Caco-2 (cell line): ENCODE measurements around the gene OMG. TPM values are rescaled to one million over a fixed set of nuclear protein-coding genes. Genes with fewer than 3 reads are reported as not detected.
"Not testable (repeated sequence)": the region's sequence is repeated elsewhere in the genome, so short reads cannot be mapped to it uniquely, and the experiment has no call there.

ENCODE experiments used
- BruUV-seq: library from RNA; stranded (reverse); fragments of 400-500 nt; replicated peaks from 2 replicates; lab custom pipeline; 2021; lab: Mats Ljungman, UMichigan
- CTCF ChIA-PET: fragments of 300-600 bp; sonication (Branson Sonifier 250); formaldehyde crosslinking; loops from one replicate; lab custom pipeline; 2022; ENCODE audit warnings: antibody characterized with exemption; lab: Charles Lee
- POLR2A ChIA-PET: fragments of 300-600 bp; sonication (Branson Sonifier 250); formaldehyde crosslinking; loops from one replicate; lab custom pipeline; 2022; ENCODE audit warnings: antibody characterized with exemption; lab: Charles Lee
- DNase-seq, 2 experiments: peaks; one replicate each; pipeline versions ENCODE4 v3.0.0 to v3.0.0-alpha.2; 2020 to 2022
- H3K27me3 ChIP-seq: replicated peaks from 2 replicates; pipeline ENCODE4 v1.6.0; 2011; ENCODE audit warnings: low read length; ENCODE audit not compliant: control insufficient read depth, insufficient read depth
- H3K36me3 ChIP-seq: 2 replicates; pipeline ENCODE4 v1.5.1; 2011; ENCODE audit warnings: low read length; ENCODE audit not compliant: control insufficient read depth, insufficient read depth
- H3K4me1 ChIP-seq: fragments of 250-450 bp; sonication (Bioruptor Pico); 2 replicates; pipeline ENCODE4 v1.5.1; 2020; ENCODE audit warnings: mild to moderate bottlenecking
- H3K4me3 ChIP-seq: 2 replicates; pipeline ENCODE4 v1.5.1; 2011; ENCODE audit warnings: low read depth, mild to moderate bottlenecking, control low read depth, low read length
- H3K9me3 ChIP-seq: fragments of 250-450 bp; sonication (Bioruptor Pico); 2 replicates; pipeline ENCODE4 v1.5.1; 2020; ENCODE audit warnings: mild to moderate bottlenecking, moderate library complexity
- H3K27ac Mint-ChIP-seq: one replicate; pipeline ENCODE4 v1.8.0; 2022; ENCODE audit warnings: mixed read lengths; ENCODE audit not compliant: unreplicated experiment
- H3K27me3 Mint-ChIP-seq: one replicate; pipeline ENCODE4 v1.8.0; 2022; ENCODE audit warnings: mixed read lengths; ENCODE audit not compliant: insufficient read depth, unreplicated experiment
- H3K36me3 Mint-ChIP-seq: one replicate; pipeline ENCODE4 v1.8.0; 2022; ENCODE audit warnings: mild to moderate bottlenecking, mixed read lengths; ENCODE audit not compliant: insufficient read depth, unreplicated experiment
- H3K4me1 Mint-ChIP-seq: one replicate; pipeline ENCODE4 v1.8.0; 2022; ENCODE audit warnings: low read depth, mixed read lengths; ENCODE audit not compliant: unreplicated experiment
- H3K4me3 Mint-ChIP-seq: one replicate; pipeline ENCODE4 v1.8.0; 2022; ENCODE audit warnings: mild to moderate bottlenecking, moderate library complexity, mixed read lengths; ENCODE audit not compliant: unreplicated experiment
- H3K9me3 Mint-ChIP-seq: one replicate; pipeline ENCODE4 v1.8.0; 2022; ENCODE audit warnings: mixed read lengths; ENCODE audit not compliant: unreplicated experiment
- intact Hi-C: fragments of 100-400 bp; cut with micrococcal nuclease; formaldehyde crosslinking; loops from one replicate; pipeline ENCODE4 v1.10.0; 2022; ENCODE audit not compliant: unreplicated experiment
- total RNA-seq: library from RNA; stranded (reverse); gene quantifications from 2 replicates; pipeline ENCODE4 v1.2.3, GENCODE V29; 2022
- TF ChIP-seq, protein P1 (sequence below), 2 experiments: fragments of 200-600 bp in 1 of 2; IDR thresholded peaks; 1 replicate in 1 of 2; 2 replicates in 1 of 2; pipeline versions ENCODE4 v1.5.1 to v1.8.0; 2011 to 2022; ENCODE audit warnings: antibody characterized with exemption in 1 of 2, control low read depth in 1 of 2, inconsistent platforms in 1 of 2, low read depth in 1 of 2, low read length in 1 of 2, mild to moderate bottlenecking in 1 of 2, moderate library complexity in 1 of 2; ENCODE audit not compliant: insufficient read depth in 1 of 2, severe bottlenecking in 1 of 2, unreplicated experiment in 1 of 2

OMG gene
- total RNA-seq, 1 experiment from 2014 or later = not detected

GRCh38 chr17:31318298-31318801 lies 21.3 kb upstream of the OMG start:
- intact Hi-C loops = no loop called here
- Histone ChIP-seq H3K36me3 (no peaks in the 10 kb centered on the region; the same call in 1 of the 2 replicates), H3K4me1 (no peaks in the 10 kb centered on the region), H3K4me3 (no peak overlapping the region), H3K9me3 (no peaks in the 10 kb centered on the region), H3K27me3 (no peaks in the 10 kb centered on the region)
- no peak for DNase-seq
- Mint-ChIP-seq H3K36me3 (no peaks in the 10 kb centered on the region), H3K4me3 (no peak overlapping the region), H3K27ac (no peak overlapping the region), H3K9me3 (no peaks in the 10 kb centered on the region), H3K27me3 (no peaks in the 10 kb centered on the region), H3K4me1 (peaks cover 9% of the 10 kb centered on the region)
- BruUV-seq = no TSS peak
- CTCF ChIA-PET = interaction anchor here (0.7 kb wide), 1 partner anchor 303 kb away, joined by 4 read pairs; no protein-coding TSS in a partner anchor
- POLR2A ChIA-PET = no interaction called here
- TF ChIP-seq, protein P1, sequence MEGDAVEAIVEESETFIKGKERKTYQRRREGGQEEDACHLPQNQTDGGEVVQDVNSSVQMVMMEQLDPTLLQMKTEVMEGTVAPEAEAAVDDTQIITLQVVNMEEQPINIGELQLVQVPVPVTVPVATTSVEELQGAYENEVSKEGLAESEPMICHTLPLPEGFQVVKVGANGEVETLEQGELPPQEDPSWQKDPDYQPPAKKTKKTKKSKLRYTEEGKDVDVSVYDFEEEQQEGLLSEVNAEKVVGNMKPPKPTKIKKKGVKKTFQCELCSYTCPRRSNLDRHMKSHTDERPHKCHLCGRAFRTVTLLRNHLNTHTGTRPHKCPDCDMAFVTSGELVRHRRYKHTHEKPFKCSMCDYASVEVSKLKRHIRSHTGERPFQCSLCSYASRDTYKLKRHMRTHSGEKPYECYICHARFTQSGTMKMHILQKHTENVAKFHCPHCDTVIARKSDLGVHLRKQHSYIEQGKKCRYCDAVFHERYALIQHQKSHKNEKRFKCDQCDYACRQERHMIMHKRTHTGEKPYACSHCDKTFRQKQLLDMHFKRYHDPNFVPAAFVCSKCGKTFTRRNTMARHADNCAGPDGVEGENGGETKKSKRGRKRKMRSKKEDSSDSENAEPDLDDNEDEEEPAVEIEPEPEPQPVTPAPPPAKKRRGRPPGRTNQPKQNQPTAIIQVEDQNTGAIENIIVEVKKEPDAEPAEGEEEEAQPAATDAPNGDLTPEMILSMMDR (IDR thresholded peaks at IDR 0.05; ENCODE audit: insufficient read depth in 1 of 2, low read depth in 1 of 2, low read length in 1 of 2, severe bottlenecking in 1 of 2, unreplicated experiment in 1 of 2) = no peak

DNA sequence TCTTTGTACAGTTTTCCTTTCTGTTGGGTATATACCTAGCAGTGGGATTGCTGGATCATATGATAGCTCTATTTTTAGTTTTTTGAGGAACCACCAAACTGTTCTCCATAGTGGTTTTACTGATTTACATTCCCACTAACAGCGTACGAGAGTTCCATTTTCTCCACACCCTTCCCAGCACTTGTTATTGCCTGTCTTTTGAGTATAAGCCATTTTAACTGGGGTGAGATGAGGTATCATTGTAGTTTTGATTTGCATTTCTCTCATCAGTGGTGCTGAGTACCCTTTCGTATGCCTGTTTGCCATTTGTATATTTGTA lies 17.7 kb upstream of the OMG start:
- intact Hi-C loops = no loop called here
- Mint-ChIP-seq H3K36me3 (peaks cover 6% of the 10 kb centered on the region), H3K27me3 (no peaks in the 10 kb centered on the region), H3K9me3 (no peaks in the 10 kb centered on the region), H3K27ac (no peak overlapping the region), H3K4me1 (peaks cover 9% of the 10 kb centered on the region), H3K4me3 (no peak overlapping the region)
- ChIA-PET CTCF (no interaction called here), POLR2A (no interaction called here)
- Histone ChIP-seq H3K4me1 (no peaks in the 10 kb centered on the region), H3K9me3 (no peaks in the 10 kb centered on the region), H3K4me3 (no peak overlapping the region), H3K36me3 (no peaks in the 10 kb centered on the region), H3K27me3 (no peaks in the 10 kb centered on the region)
- no peak for DNase-seq
- no TSS peak for BruUV-seq
- TF ChIP-seq, protein P1 (IDR thresholded peaks at IDR 0.05; ENCODE audit: insufficient read depth in 1 of 2, low read depth in 1 of 2, low read length in 1 of 2, severe bottlenecking in 1 of 2, unreplicated experiment in 1 of 2) = no peak

DNA sequence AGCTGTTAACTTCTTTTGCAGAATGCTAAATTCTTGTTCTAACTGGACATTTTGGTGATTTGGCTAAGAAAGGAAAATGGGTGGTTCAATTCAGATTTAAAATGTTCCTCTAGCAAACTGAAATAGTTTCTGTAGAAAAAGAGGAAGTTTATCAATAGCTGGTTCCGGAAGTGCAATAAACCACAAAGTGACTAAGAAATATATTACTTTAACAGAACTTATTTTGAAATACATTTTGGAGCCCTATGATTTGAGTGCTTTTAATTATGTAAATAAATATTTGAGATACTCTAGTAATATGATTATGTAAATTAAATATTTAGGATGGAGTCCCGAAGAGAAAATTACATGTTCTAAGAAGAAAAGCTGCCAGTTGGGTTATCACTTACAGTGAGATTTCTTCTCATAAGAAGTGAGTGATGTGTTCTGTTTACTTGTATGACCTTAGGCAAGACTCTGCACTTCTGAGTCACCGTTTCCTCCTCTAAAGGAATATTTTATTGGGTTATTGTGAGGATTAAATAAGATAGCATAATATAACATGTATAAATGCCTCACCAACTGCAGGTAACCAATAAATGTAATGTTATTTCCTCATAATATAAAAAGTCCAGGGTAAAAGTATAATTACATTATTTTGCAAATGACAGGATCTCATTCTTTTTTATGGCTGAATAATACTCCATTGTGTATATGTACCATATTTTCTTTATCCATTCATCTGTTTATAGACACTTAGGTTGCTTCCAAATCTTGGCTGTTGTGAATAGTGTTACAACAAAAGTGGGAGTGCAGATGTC lies 17.1 kb upstream of the OMG start, which contains the start of gene EVI2B:
Gene EVI2B, minus strand, starts transcription at position 73 of the 800 bp plus-strand sequence. CDS start 8,445 bp downstream, outside the sequence.
- BruUV-seq = no TSS peak
- ChIA-PET CTCF (no interaction called here), POLR2A (interaction anchor here (0.6 kb wide), 1 partner anchor 928 kb away, joined by 5 read pairs; no protein-coding TSS in a partner anchor)
- Histone ChIP-seq H3K4me3 (no peak within 1 kb of the TSS), H3K9me3 (no peaks in the 10 kb centered on the region), H3K4me1 (no peaks in the 10 kb centered on the region), H3K36me3 (no peaks in the 10 kb centered on the region), H3K27me3 (no peaks in the 10 kb centered on the region)
- Mint-ChIP-seq H3K27ac (no peak within 1 kb of the TSS), H3K9me3 (no peaks in the 10 kb centered on the region), H3K27me3 (no peaks in the 10 kb centered on the region), H3K4me3 (no peak within 1 kb of the TSS), H3K36me3 (peaks cover 6% of the 10 kb centered on the region), H3K4me1 (peaks cover 9% of the 10 kb centered on the region)
- no peak for DNase-seq
- intact Hi-C loops = no loop called here
- TF ChIP-seq, protein P1 (IDR thresholded peaks at IDR 0.05; ENCODE audit: insufficient read depth in 1 of 2, low read depth in 1 of 2, low read length in 1 of 2, severe bottlenecking in 1 of 2, unreplicated experiment in 1 of 2) = no peak

- H3K4me3 ChIP-seq, BruUV-seq, DNase-seq: not testable (repeated sequence)
Observed at GRCh38 chr17:31312223-31312622, 15.2 kb upstream of the OMG start.

More at GRCh38 chr17:31312223-31312622, 15.2 kb upstream of the OMG start:
- H3K9me3 ChIP-seq, POLR2A ChIA-PET, intact Hi-C loops, H3K9me3 Mint-ChIP-seq, H3K27me3 Mint-ChIP-seq, CTCF ChIA-PET, H3K4me1 Mint-ChIP-seq, H3K27me3 ChIP-seq, H3K4me1 ChIP-seq, H3K27ac Mint-ChIP-seq, H3K36me3 ChIP-seq, H3K4me3 Mint-ChIP-seq: not testable (repeated sequence)
- H3K36me3 Mint-ChIP-seq = peaks cover 14% of the 10 kb centered on the region
